ENCODE results near the gene MSMB.

The MSMB gene

GRCh38 chr10:46053534-46054434 is 7.7 kb upstream of the MSMB start:
- Histone ChIP-seq H3K9me2 (replicated peaks; ENCODE audit: insufficient read depth, low read length) (no peaks in the 10 kb centered on the region), H3K27ac (ENCODE audit: low read depth, low read length) (no peak overlapping the region), H3K79me2 (ENCODE audit: insufficient read depth, low read length) (no peaks in the 10 kb centered on the region), H3K27me3 (ENCODE audit: low read length) (no peaks in the 10 kb centered on the region), H2AFZ (ENCODE audit: low read depth, low read length, severe bottlenecking) (no peak overlapping the region), H3K36me3 (ENCODE audit: low read length) (no peaks in the 10 kb centered on the region), H3K9ac (ENCODE audit: low read length) (no peak overlapping the region), H3F3A (ENCODE audit: insufficient read depth) (no peaks in the 10 kb centered on the region), H3K4me2 (ENCODE audit: low read depth, low read length, poor library complexity, severe bottlenecking) (no peak overlapping the region), H3K4me3 (ENCODE audit: insufficient read depth, low read length, poor library complexity, severe bottlenecking) (no peak overlapping the region), H3K9me3 (ENCODE audit: insufficient read depth, low read length) (no peaks in the 10 kb centered on the region), H4K20me1 (ENCODE audit: low read depth, low read length) (no peaks in the 10 kb centered on the region)
- TF ChIP-seq EZH2phosphoT487 (conservative IDR thresholded peaks at IDR 0.05; ENCODE audit: low read length), result no peak
- TF ChIP-seq, protein P1, sequence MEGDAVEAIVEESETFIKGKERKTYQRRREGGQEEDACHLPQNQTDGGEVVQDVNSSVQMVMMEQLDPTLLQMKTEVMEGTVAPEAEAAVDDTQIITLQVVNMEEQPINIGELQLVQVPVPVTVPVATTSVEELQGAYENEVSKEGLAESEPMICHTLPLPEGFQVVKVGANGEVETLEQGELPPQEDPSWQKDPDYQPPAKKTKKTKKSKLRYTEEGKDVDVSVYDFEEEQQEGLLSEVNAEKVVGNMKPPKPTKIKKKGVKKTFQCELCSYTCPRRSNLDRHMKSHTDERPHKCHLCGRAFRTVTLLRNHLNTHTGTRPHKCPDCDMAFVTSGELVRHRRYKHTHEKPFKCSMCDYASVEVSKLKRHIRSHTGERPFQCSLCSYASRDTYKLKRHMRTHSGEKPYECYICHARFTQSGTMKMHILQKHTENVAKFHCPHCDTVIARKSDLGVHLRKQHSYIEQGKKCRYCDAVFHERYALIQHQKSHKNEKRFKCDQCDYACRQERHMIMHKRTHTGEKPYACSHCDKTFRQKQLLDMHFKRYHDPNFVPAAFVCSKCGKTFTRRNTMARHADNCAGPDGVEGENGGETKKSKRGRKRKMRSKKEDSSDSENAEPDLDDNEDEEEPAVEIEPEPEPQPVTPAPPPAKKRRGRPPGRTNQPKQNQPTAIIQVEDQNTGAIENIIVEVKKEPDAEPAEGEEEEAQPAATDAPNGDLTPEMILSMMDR (IDR thresholded peaks at IDR 0.05; ENCODE audit: insufficient read depth, low read length, poor library complexity, severe bottlenecking), result no peak

DNA sequence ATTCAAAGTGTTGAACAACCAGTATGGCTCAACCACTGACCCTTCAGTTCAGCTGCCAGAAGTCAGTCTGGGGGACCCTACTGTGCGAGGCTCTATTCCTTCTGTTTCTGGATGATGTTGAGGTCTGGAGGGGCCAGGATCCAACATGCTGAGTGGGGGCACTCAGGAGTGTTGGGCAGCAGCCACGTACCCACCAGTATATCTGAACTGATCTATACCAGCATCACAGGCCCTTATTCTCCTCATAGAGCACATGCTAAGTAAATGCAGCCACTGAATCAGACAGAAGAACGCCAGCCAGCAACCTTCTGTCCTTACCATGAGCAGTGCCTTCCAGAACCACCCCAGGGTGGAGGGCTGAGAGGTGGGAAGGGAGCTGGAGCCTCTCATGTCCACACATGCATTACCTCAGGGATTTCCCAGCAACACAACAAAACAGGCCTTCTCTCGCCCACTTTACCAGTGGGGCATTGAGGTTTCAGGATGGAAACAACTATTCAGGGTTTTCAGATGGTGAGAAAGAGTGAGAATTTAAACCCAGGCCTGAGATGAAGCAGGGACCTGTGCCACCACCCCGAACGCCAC is 6.8 kb upstream of the MSMB start:
- H3K4me3 ChIP-seq (ENCODE audit: insufficient read depth, low read length, poor library complexity, severe bottlenecking), result no peak overlapping the region
- H3K36me3 ChIP-seq (ENCODE audit: low read length), result no peaks in the 10 kb centered on the region
- H3K79me2 ChIP-seq (ENCODE audit: insufficient read depth, low read length), result no peaks in the 10 kb centered on the region
- H3K27me3 ChIP-seq (ENCODE audit: low read length), result no peaks in the 10 kb centered on the region
- H3F3A ChIP-seq (ENCODE audit: insufficient read depth), result no peaks in the 10 kb centered on the region
- TF ChIP-seq, protein P1 (IDR thresholded peaks at IDR 0.05; ENCODE audit: insufficient read depth, low read length, poor library complexity, severe bottlenecking), result no peak
- no peak for TF ChIP-seq EZH2phosphoT487 (conservative IDR thresholded peaks at IDR 0.05; ENCODE audit: low read length)
- no peaks in the 10 kb centered on the region for H3K9me2 ChIP-seq (replicated peaks; ENCODE audit: insufficient read depth, low read length)
- no peaks in the 10 kb centered on the region for H3K9me3 ChIP-seq (ENCODE audit: insufficient read depth, low read length)
- no peak overlapping the region for H2AFZ ChIP-seq (ENCODE audit: low read depth, low read length, severe bottlenecking)
- no peak overlapping the region for H3K4me2 ChIP-seq (ENCODE audit: low read depth, low read length, poor library complexity, severe bottlenecking)
- no peak overlapping the region for H3K27ac ChIP-seq (ENCODE audit: low read depth, low read length)
- H3K9ac ChIP-seq (ENCODE audit: low read length), result no peak overlapping the region
- no peaks in the 10 kb centered on the region for H4K20me1 ChIP-seq (ENCODE audit: low read depth, low read length)

DNA sequence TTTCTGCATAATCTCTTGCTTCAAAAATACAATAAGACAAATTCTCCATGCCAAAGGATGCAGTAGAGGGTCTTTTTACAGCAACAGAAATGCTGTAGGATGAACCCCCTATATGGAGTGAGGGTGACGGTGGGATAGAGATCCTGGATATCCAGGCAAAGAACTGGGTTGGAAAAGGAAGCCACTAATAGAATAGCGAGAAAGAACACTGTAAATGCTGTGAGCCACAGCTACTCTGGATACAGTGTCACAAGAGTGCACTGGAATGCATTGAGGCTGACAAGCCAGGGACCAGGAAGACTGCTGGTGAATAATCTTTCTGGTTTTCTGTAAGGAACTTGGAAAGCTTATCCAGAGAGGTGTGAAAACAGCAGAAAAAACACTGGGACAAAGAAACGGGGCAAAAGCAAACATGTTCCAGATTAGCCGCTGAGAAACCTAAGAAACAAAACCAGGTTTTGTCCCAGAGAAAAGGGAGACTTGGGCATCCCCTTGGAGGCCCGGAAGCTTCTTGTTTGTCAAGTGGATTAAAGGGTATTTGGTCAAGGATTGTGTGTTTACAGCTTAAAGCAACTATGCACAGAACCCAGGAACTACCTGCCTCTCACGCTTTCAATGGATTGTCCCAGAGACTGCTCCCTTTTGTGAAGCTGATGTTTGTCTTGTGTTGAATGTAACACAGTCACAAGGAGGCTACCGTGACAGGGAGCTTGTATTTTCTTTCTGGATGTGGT is 6.2 kb upstream of the MSMB start:
- Histone ChIP-seq H3K9ac (ENCODE audit: low read length) (no peak overlapping the region), H3K27ac (ENCODE audit: low read depth, low read length) (no peak overlapping the region), H3F3A (ENCODE audit: insufficient read depth) (no peaks in the 10 kb centered on the region), H3K36me3 (ENCODE audit: low read length) (no peaks in the 10 kb centered on the region), H3K79me2 (ENCODE audit: insufficient read depth, low read length) (no peaks in the 10 kb centered on the region), H3K27me3 (ENCODE audit: low read length) (no peaks in the 10 kb centered on the region), H3K4me3 (ENCODE audit: insufficient read depth, low read length, poor library complexity, severe bottlenecking) (no peak overlapping the region), H3K9me3 (ENCODE audit: insufficient read depth, low read length) (no peaks in the 10 kb centered on the region), H3K9me2 (replicated peaks; ENCODE audit: insufficient read depth, low read length) (no peaks in the 10 kb centered on the region), H3K4me2 (ENCODE audit: low read depth, low read length, poor library complexity, severe bottlenecking) (no peak overlapping the region), H2AFZ (ENCODE audit: low read depth, low read length, severe bottlenecking) (no peak overlapping the region), H4K20me1 (ENCODE audit: low read depth, low read length) (no peaks in the 10 kb centered on the region)
- TF ChIP-seq, protein P1 (IDR thresholded peaks at IDR 0.05; ENCODE audit: insufficient read depth, low read length, poor library complexity, severe bottlenecking), result no peak
- TF ChIP-seq EZH2phosphoT487 (conservative IDR thresholded peaks at IDR 0.05; ENCODE audit: low read length), result no peak

Data from SU-DHL-6 (cell line).